Memory B cell (primary cell): ENCODE data around the gene KDM1A.
A peak's percentile ranks its signal among the peaks of the same experiment; 100 is the strongest.

Experiments
- ATAC-seq: fragments of 150-1000 bp; cut with Tn5 transposase; 2 replicates; pipeline ENCODE4 v1.10.0; 2021; ENCODE audit warnings: low read depth, mild to moderate bottlenecking, moderate library complexity
- DNase-seq, 2 donors: peaks; one replicate each; pipeline ENCODE4 v3.0.0; 2022; ENCODE audit warnings: low spot score in 2 of 2
- H3K27ac Mint-ChIP-seq: one replicate; pipeline ENCODE4 v1.8.0; 2022; ENCODE audit warnings: mild to moderate bottlenecking, moderate library complexity, mixed read lengths
- H3K27me3 Mint-ChIP-seq: one replicate; pipeline ENCODE4 v1.8.0; 2022; ENCODE audit warnings: mixed read lengths
- H3K36me3 Mint-ChIP-seq: one replicate; pipeline ENCODE4 v1.8.0; 2022; ENCODE audit warnings: mild to moderate bottlenecking, mixed read lengths
- H3K4me1 Mint-ChIP-seq: one replicate; pipeline ENCODE4 v1.8.0; 2022; ENCODE audit warnings: mixed read lengths
- H3K4me3 Mint-ChIP-seq: one replicate; pipeline ENCODE4 v1.8.0; 2022; ENCODE audit warnings: mild to moderate bottlenecking, moderate library complexity, mixed read lengths
- H3K9me3 Mint-ChIP-seq: one replicate; pipeline ENCODE4 v1.8.0; 2022; ENCODE audit warnings: mixed read lengths

The KDM1A gene

DNA sequence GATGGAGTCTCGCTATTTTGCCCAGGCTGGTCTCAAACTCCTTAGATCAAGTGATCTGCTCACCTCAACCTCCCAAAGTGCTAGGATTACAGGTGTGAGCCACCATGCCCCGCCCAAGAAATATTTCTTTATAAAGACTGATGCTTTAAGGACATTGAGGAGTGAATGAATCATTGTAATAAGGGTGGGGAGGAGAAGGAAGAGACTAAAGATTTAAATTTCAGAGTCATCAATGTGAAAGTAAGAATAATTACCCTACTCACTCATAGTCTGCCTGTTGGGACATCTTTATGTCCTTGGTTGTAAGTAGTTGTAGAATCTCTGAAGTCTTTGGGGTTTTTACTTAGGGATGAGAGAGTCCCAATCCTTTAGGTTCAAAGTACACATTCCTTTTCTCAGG is 7.3 kb downstream of the KDM1A start:
- no peak for ATAC-seq
- no peak overlapping the region for H3K27ac Mint-ChIP-seq
- H3K4me1 Mint-ChIP-seq: peaks cover 36% of the 10 kb centered on the region
- no peak for DNase-seq
- no peak overlapping the region for H3K4me3 Mint-ChIP-seq
- peaks cover 5% of the 10 kb centered on the region for H3K9me3 Mint-ChIP-seq
- H3K36me3 Mint-ChIP-seq: peaks cover 10% of the 10 kb centered on the region
- H3K27me3 Mint-ChIP-seq: no peaks in the 10 kb centered on the region

DNA sequence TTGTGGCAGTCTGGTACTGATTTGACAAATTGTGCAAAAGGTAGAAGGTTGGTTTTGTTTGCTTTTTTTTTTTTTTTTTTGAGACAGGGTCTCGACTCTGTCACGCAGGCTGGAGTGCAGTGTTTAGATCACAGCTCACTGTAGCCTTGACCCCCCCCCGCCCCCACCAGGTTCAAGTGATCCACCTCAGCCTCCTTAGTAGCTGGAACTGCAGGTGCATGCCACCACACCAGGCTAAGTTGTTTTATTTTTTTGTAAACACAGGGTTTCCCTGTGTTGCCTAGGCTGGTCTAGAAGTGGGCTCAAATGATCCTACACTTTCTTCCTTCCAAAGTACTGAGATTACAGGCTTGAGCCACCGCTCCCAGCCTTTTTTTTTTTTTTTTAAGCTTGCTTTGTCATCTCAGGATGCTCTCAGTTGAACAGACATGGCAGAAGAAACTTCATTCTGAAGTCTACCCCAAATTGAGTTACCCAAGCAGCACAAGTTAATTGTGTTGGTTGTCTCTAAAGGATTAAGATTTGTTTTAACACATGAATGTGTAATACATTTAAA is 8.2 kb downstream of the KDM1A start:
- DNase-seq (no peak), ATAC-seq (no peak)
- no peak overlapping the region for H3K27ac Mint-ChIP-seq
- no peaks in the 10 kb centered on the region for H3K27me3 Mint-ChIP-seq
- peaks cover 5% of the 10 kb centered on the region for H3K9me3 Mint-ChIP-seq
- H3K4me1 Mint-ChIP-seq: peaks cover 34% of the 10 kb centered on the region
- H3K4me3 Mint-ChIP-seq: no peak overlapping the region
- peaks cover 8% of the 10 kb centered on the region for H3K36me3 Mint-ChIP-seq

GRCh38 chr1:23029337-23029736 is 10.1 kb downstream of the KDM1A start:
- Mint-ChIP-seq H3K4me1 (peaks cover 34% of the 10 kb centered on the region), H3K4me3 (no peak overlapping the region), H3K27ac (no peak overlapping the region), H3K9me3 (no peaks in the 10 kb centered on the region), H3K36me3 (peaks cover 6% of the 10 kb centered on the region), H3K27me3 (no peaks in the 10 kb centered on the region)
- DNase-seq (no peak), ATAC-seq (peak; percentile 70)

DNA sequence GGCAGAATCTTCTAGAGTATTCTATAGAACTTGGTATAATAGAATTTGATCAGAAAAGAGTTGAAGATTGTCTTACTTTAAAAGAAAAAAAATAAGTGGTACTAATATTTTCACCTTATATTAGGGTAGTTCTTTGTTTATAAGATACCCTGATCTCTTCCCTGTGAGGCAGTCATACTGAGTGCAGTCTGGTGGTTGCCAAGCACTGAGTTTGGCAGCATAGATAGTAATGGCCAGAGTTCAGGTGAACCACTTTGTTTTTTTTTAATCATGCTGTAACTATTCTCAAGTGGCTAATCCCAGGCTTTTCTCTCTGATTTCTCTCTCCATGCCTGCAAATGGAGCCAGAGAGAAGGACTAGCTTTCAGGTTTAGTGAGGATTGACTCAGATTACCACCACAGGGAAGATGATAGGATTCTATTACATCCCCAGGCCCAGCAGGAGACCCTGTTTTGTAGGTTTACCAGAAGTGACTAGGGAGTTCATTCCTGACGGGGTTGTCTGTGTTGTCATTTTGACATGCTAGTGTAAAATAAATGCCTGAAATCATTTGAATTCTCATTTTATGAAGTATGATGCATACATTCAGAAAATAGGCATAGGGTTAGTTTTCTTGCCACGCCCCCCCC is 16.7 kb downstream of the KDM1A start:
- Mint-ChIP-seq H3K9me3 (no peaks in the 10 kb centered on the region), H3K4me1 (peaks cover 10% of the 10 kb centered on the region), H3K27me3 (no peaks in the 10 kb centered on the region), H3K36me3 (peaks cover 10% of the 10 kb centered on the region), H3K4me3 (no peak overlapping the region), H3K27ac (no peak overlapping the region)
- ATAC-seq (no peak), DNase-seq (no peak)

- Mint-ChIP-seq H3K36me3 (peaks cover 10% of the 10 kb centered on the region), H3K27me3 (no peaks in the 10 kb centered on the region), H3K27ac (no peak overlapping the region), H3K4me1 (peaks cover 6% of the 10 kb centered on the region), H3K9me3 (no peaks in the 10 kb centered on the region), H3K4me3 (no peak overlapping the region)
- ATAC-seq (no peak), DNase-seq (no peak)
Measured at GRCh38 chr1:23037081-23037740, 17.9 kb downstream of the KDM1A start.

GRCh38 chr1:23039308-23039826 is 20.1 kb downstream of the KDM1A start:
- ATAC-seq (no peak), DNase-seq (no peak)
- peaks cover 6% of the 10 kb centered on the region for H3K36me3 Mint-ChIP-seq
- peaks cover 2% of the 10 kb centered on the region for H3K4me1 Mint-ChIP-seq
- H3K9me3 Mint-ChIP-seq: no peaks in the 10 kb centered on the region
- no peak overlapping the region for H3K4me3 Mint-ChIP-seq
- H3K27ac Mint-ChIP-seq: no peak overlapping the region
- H3K27me3 Mint-ChIP-seq: no peaks in the 10 kb centered on the region

DNA sequence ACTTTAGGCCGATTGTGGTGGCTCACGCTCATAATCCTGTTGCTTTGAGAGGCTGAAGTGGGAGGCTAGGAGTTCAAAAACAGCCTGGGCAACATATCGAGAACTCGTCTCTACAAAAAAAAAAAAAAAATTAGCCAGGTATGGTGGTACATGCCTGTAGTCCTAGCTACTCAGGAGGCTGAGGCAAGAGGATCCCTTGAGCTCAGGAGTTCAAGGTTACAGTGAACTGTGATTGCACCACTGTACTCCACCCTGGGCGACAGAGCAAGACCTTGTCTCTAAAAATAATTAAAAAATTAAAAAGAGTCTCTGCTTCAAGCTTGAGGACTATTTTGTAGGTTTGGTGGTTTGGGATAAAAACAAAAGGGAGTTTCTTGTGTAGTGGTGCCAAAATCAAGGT is 21.2 kb downstream of the KDM1A start:
- DNase-seq (no peak), ATAC-seq (no peak)
- no peaks in the 10 kb centered on the region for H3K27me3 Mint-ChIP-seq
- peaks cover 7% of the 10 kb centered on the region for H3K36me3 Mint-ChIP-seq
- peaks cover 3% of the 10 kb centered on the region for H3K4me1 Mint-ChIP-seq
- H3K4me3 Mint-ChIP-seq: no peak overlapping the region
- no peak overlapping the region for H3K27ac Mint-ChIP-seq
- no peaks in the 10 kb centered on the region for H3K9me3 Mint-ChIP-seq

GRCh38 chr1:23044035-23044434 is 24.8 kb downstream of the KDM1A start:
- ATAC-seq (no peak), DNase-seq (no peak)
- no peak overlapping the region for H3K4me3 Mint-ChIP-seq
- peaks cover 5% of the 10 kb centered on the region for H3K4me1 Mint-ChIP-seq
- H3K9me3 Mint-ChIP-seq: no peaks in the 10 kb centered on the region
- no peaks in the 10 kb centered on the region for H3K27me3 Mint-ChIP-seq
- H3K27ac Mint-ChIP-seq: no peak overlapping the region
- H3K36me3 Mint-ChIP-seq: peaks cover 11% of the 10 kb centered on the region

- no peak for DNase-seq
- no peaks in the 10 kb centered on the region for H3K27me3 Mint-ChIP-seq
- H3K4me3 Mint-ChIP-seq: no peak overlapping the region
- H3K4me1 Mint-ChIP-seq: peaks cover 5% of the 10 kb centered on the region
- ATAC-seq: no peak
- peaks cover 15% of the 10 kb centered on the region for H3K36me3 Mint-ChIP-seq
- no peaks in the 10 kb centered on the region for H3K9me3 Mint-ChIP-seq
- no peak overlapping the region for H3K27ac Mint-ChIP-seq
Measured at GRCh38 chr1:23050201-23050600, 30.9 kb downstream of the KDM1A start.

- Mint-ChIP-seq H3K9me3 (no peaks in the 10 kb centered on the region), H3K4me1 (no peaks in the 10 kb centered on the region), H3K27me3 (no peaks in the 10 kb centered on the region), H3K27ac (no peak overlapping the region), H3K4me3 (no peak overlapping the region), H3K36me3 (peaks cover 15% of the 10 kb centered on the region)
- ATAC-seq (no peak), DNase-seq (no peak)
Measured at GRCh38 chr1:23051290-23051909, 32.1 kb downstream of the KDM1A start.

DNA sequence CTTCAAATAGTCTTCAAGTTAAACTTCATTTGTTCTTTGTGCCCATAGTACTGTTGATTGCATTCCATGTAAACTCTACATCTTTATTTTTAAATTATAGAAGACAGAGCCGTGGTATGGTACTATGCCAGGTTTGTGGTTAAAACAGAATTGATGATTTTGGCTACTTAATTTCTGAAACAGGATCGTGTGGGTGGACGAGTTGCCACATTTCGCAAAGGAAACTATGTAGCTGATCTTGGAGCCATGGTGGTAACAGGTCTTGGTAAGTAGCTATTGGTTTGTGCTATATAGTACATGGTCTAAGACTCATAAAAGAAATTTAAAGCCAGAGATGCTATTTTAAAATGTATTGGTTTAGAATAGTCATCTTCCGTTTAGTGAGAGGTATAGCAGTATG is 38.0 kb downstream of the KDM1A start:
- Mint-ChIP-seq H3K4me1 (no peaks in the 10 kb centered on the region), H3K4me3 (no peak overlapping the region), H3K27ac (no peak overlapping the region), H3K9me3 (no peaks in the 10 kb centered on the region), H3K36me3 (peaks cover 34% of the 10 kb centered on the region), H3K27me3 (no peaks in the 10 kb centered on the region)
- ATAC-seq (no peak), DNase-seq (no peak)

- Mint-ChIP-seq H3K9me3 (no peaks in the 10 kb centered on the region), H3K36me3 (peaks cover 33% of the 10 kb centered on the region)
- no peak for DNase-seq
Measured at GRCh38 chr1:23062271-23062670, 43.0 kb downstream of the KDM1A start.

DNA sequence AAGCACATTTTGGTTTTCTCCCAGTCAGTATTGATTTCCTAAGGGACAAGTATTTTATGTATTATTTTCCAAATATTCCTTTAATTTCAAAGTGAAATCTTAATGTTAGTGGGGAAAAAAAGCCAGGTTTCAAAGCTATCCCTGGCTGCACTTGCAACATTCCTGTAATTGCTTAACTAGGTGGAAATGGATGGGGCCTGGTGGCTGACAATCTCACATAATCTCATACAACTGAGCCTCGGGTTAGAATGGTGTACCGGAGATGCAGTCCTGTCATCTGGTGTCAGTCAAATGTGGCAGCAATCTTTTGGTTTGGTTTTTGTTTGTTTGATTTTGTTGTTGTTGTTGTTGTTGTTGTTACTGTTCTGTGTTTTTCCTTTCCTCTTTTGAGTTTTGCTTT is 46.1 kb downstream of the KDM1A start:
- DNase-seq (no peak), ATAC-seq (no peak)
- no peaks in the 10 kb centered on the region for H3K4me1 Mint-ChIP-seq
- H3K27me3 Mint-ChIP-seq: no peaks in the 10 kb centered on the region
- H3K4me3 Mint-ChIP-seq: no peak overlapping the region
- H3K9me3 Mint-ChIP-seq: no peaks in the 10 kb centered on the region
- no peak overlapping the region for H3K27ac Mint-ChIP-seq
- peaks cover 36% of the 10 kb centered on the region for H3K36me3 Mint-ChIP-seq

More at GRCh38 chr1:23062271-23062670, 43.0 kb downstream of the KDM1A start:
- no peak overlapping the region for H3K27ac Mint-ChIP-seq
- no peaks in the 10 kb centered on the region for H3K27me3 Mint-ChIP-seq
- no peak overlapping the region for H3K4me3 Mint-ChIP-seq
- H3K4me1 Mint-ChIP-seq: no peaks in the 10 kb centered on the region
- ATAC-seq: no peak

- Mint-ChIP-seq H3K4me1 (no peaks in the 10 kb centered on the region), H3K27ac (peak overlapping the region; percentile 28), H3K36me3 (peaks cover 33% of the 10 kb centered on the region), H3K4me3 (no peak overlapping the region), H3K9me3 (no peaks in the 10 kb centered on the region), H3K27me3 (no peaks in the 10 kb centered on the region)
- ATAC-seq: no peak
- DNase-seq: no peak
Measured at GRCh38 chr1:23066075-23066474, 46.8 kb downstream of the KDM1A start.
